ENCODE data around the gene CTSA. TPM values are rescaled to one million over a fixed set of nuclear protein-coding genes. Genes with fewer than 3 reads are reported as not detected.

The CTSA gene
- total RNA-seq, 1 donor from 2014 or later: 69.0 TPM

- no peak overlapping the region for H3K9ac ChIP-seq (ENCODE audit: low read length)
- peaks cover 8% of the 10 kb centered on the region for H3K4me1 ChIP-seq (ENCODE audit: insufficient read depth, low read length)
- FAIRE-seq (no peak), DNase-seq (ENCODE audit: low read depth) (no peak)
- no peak overlapping the region for H3K27ac ChIP-seq (ENCODE audit: low read depth, low read length)
- no peak overlapping the region for H3K27ac Mint-ChIP-seq (ENCODE audit: unreplicated experiment)
- H3K4me2 ChIP-seq (ENCODE audit: low read length): no peak overlapping the region
- peaks cover 12% of the 10 kb centered on the region for H4K20me1 ChIP-seq (ENCODE audit: insufficient read depth, low read length)
- H3K4me1 Mint-ChIP-seq (ENCODE audit: low read depth, unreplicated experiment): peaks cover 1% of the 10 kb centered on the region
- H3K36me3 ChIP-seq (ENCODE audit: insufficient read depth, low read length): peaks cover 10% of the 10 kb centered on the region
- H3K79me2 ChIP-seq (ENCODE audit: insufficient read depth, low read length): peaks cover 1% of the 10 kb centered on the region
- H3K4me3 ChIP-seq (ENCODE audit: insufficient read depth, low read depth, low read length): no peak overlapping the region
- no peak overlapping the region for H2AFZ ChIP-seq (ENCODE audit: low read depth, low read length)
- no peaks in the 10 kb centered on the region for H3K27me3 Mint-ChIP-seq (ENCODE audit: low read depth, unreplicated experiment)
- no peaks in the 10 kb centered on the region for H3K27me3 ChIP-seq (ENCODE audit: insufficient read depth, low read length)
- no peaks in the 10 kb centered on the region for H3K9me3 ChIP-seq (ENCODE audit: insufficient read depth, low read depth, low read length)
- H3K36me3 Mint-ChIP-seq (ENCODE audit: low read depth, unreplicated experiment): peaks cover 29% of the 10 kb centered on the region
- no peaks in the 10 kb centered on the region for H3K9me3 Mint-ChIP-seq (ENCODE audit: unreplicated experiment)
- TF ChIP-seq EZH2 (IDR thresholded peaks at IDR 0.05; ENCODE audit: insufficient read depth, low read length): no peak
- H3K4me3 Mint-ChIP-seq (ENCODE audit: unreplicated experiment): no peak overlapping the region
Observed at GRCh38 chr20:45897289-45897688, 6.2 kb downstream of the CTSA start.

- H3K36me3 Mint-ChIP-seq (ENCODE audit: low read depth, unreplicated experiment): peaks cover 29% of the 10 kb centered on the region
- no peak for FAIRE-seq
Observed at GRCh38 chr20:45897692-45898091, 6.6 kb downstream of the CTSA start.

GRCh38 chr20:45898285-45898684 is 7.2 kb downstream of the CTSA start:
- H3K36me3 Mint-ChIP-seq (ENCODE audit: low read depth, unreplicated experiment): peaks cover 27% of the 10 kb centered on the region
- H3K9me3 Mint-ChIP-seq (ENCODE audit: unreplicated experiment): no peaks in the 10 kb centered on the region
- H3K27me3 Mint-ChIP-seq (ENCODE audit: low read depth, unreplicated experiment): no peaks in the 10 kb centered on the region
- H3K27me3 ChIP-seq (ENCODE audit: insufficient read depth, low read length): no peaks in the 10 kb centered on the region
- no peak overlapping the region for H3K4me3 ChIP-seq (ENCODE audit: insufficient read depth, low read depth, low read length)
- H3K4me1 Mint-ChIP-seq (ENCODE audit: low read depth, unreplicated experiment): no peaks in the 10 kb centered on the region
- no peaks in the 10 kb centered on the region for H3K9me3 ChIP-seq (ENCODE audit: insufficient read depth, low read depth, low read length)
- no peak overlapping the region for H3K4me2 ChIP-seq (ENCODE audit: low read length)
- no peak overlapping the region for H3K27ac Mint-ChIP-seq (ENCODE audit: unreplicated experiment)
- FAIRE-seq (no peak), DNase-seq (ENCODE audit: low read depth) (no peak)
- H3K79me2 ChIP-seq (ENCODE audit: insufficient read depth, low read length): no peaks in the 10 kb centered on the region
- no peak overlapping the region for H3K9ac ChIP-seq (ENCODE audit: low read length)
- no peak overlapping the region for H2AFZ ChIP-seq (ENCODE audit: low read depth, low read length)
- peaks cover 10% of the 10 kb centered on the region for H3K36me3 ChIP-seq (ENCODE audit: insufficient read depth, low read length)
- peaks cover 5% of the 10 kb centered on the region for H4K20me1 ChIP-seq (ENCODE audit: insufficient read depth, low read length)
- H3K27ac ChIP-seq (ENCODE audit: low read depth, low read length): no peak overlapping the region
- TF ChIP-seq EZH2 (IDR thresholded peaks at IDR 0.05; ENCODE audit: insufficient read depth, low read length) (no peak), CTCF (IDR thresholded peaks at IDR 0.05; ENCODE audit: insufficient read depth, low read depth, low read length) (no peak)
- no peak overlapping the region for H3K4me3 Mint-ChIP-seq (ENCODE audit: unreplicated experiment)
- no peaks in the 10 kb centered on the region for H3K4me1 ChIP-seq (ENCODE audit: insufficient read depth, low read length)

More at GRCh38 chr20:45897692-45898091, 6.6 kb downstream of the CTSA start:
- H3K27me3 Mint-ChIP-seq (ENCODE audit: low read depth, unreplicated experiment): no peaks in the 10 kb centered on the region
- Histone ChIP-seq H3K27me3 (ENCODE audit: insufficient read depth, low read length) (no peaks in the 10 kb centered on the region), H3K4me2 (ENCODE audit: low read length) (no peak overlapping the region), H3K4me3 (ENCODE audit: insufficient read depth, low read depth, low read length) (no peak overlapping the region), H3K9me3 (ENCODE audit: insufficient read depth, low read depth, low read length) (no peaks in the 10 kb centered on the region), H3K79me2 (ENCODE audit: insufficient read depth, low read length) (no peaks in the 10 kb centered on the region), H3K36me3 (ENCODE audit: insufficient read depth, low read length) (peaks cover 10% of the 10 kb centered on the region), H3K9ac (ENCODE audit: low read length) (no peak overlapping the region), H3K27ac (ENCODE audit: low read depth, low read length) (no peak overlapping the region), H4K20me1 (ENCODE audit: insufficient read depth, low read length) (peaks cover 8% of the 10 kb centered on the region), H3K4me1 (ENCODE audit: insufficient read depth, low read length) (peaks cover 4% of the 10 kb centered on the region), H2AFZ (ENCODE audit: low read depth, low read length) (no peak overlapping the region)
- no peak overlapping the region for H3K4me3 Mint-ChIP-seq (ENCODE audit: unreplicated experiment)
- no peak for TF ChIP-seq EZH2 (IDR thresholded peaks at IDR 0.05; ENCODE audit: insufficient read depth, low read length)
- no peak for DNase-seq (ENCODE audit: low read depth)
- H3K4me1 Mint-ChIP-seq (ENCODE audit: low read depth, unreplicated experiment): no peaks in the 10 kb centered on the region
- no peaks in the 10 kb centered on the region for H3K9me3 Mint-ChIP-seq (ENCODE audit: unreplicated experiment)
- H3K27ac Mint-ChIP-seq (ENCODE audit: unreplicated experiment): no peak overlapping the region

Data from astrocyte (in vitro differentiated cells and primary cell).